ENCODE results near the gene SAMM50. TPM values are rescaled to one million over a fixed set of nuclear protein-coding genes. Genes with fewer than 3 reads are reported as not detected.

Gene SAMM50
- total RNA-seq, 3 donors from 2014 or later = 37.7 to 52.0 (median 48.0) TPM

GRCh38 chr22:44018594-44018993 is 63.4 kb downstream of the SAMM50 start:
- Histone ChIP-seq H3K4me3 (no peak overlapping the region), H3K36me3 (ENCODE audit: low read depth) (no peaks in the 10 kb centered on the region), H3K9me3 (no peaks in the 10 kb centered on the region), H3K4me1 (ENCODE audit: low read depth) (no peaks in the 10 kb centered on the region)
- intact Hi-C loops (cut with DNase I, micrococcal nuclease) = no loop called here
- TF ChIP-seq CTCF (IDR thresholded peaks at IDR 0.05) = no peak
- ATAC-seq = no peak
- DNase-seq = no peak

GRCh38 chr22:44019416-44019815 is 64.2 kb downstream of the SAMM50 start:
- intact Hi-C loops (cut with DNase I, micrococcal nuclease) = no loop called here
- DNase-seq (no peak), ATAC-seq (no peak)
- Histone ChIP-seq H3K36me3 (ENCODE audit: low read depth) (no peaks in the 10 kb centered on the region), H3K4me1 (ENCODE audit: low read depth) (no peaks in the 10 kb centered on the region), H3K4me3 (no peak overlapping the region), H3K9me3 (no peaks in the 10 kb centered on the region)
- no peak for TF ChIP-seq CTCF (IDR thresholded peaks at IDR 0.05)

- no peak for DNase-seq
- no peaks in the 10 kb centered on the region for H3K4me1 ChIP-seq (ENCODE audit: low read depth)
- no peaks in the 10 kb centered on the region for H3K9me3 ChIP-seq
- ATAC-seq = no peak
- no peaks in the 10 kb centered on the region for H3K36me3 ChIP-seq (ENCODE audit: low read depth)
- intact Hi-C loops (cut with DNase I, micrococcal nuclease) = no loop called here
- TF ChIP-seq CTCF (IDR thresholded peaks at IDR 0.05) = no peak
- no peak overlapping the region for H3K4me3 ChIP-seq
These were observed 64.6 kb downstream of the SAMM50 start for GRCh38 chr22:44019846-44020245.

GRCh38 chr22:44020981-44021380 is 65.7 kb downstream of the SAMM50 start:
- ATAC-seq = no peak
- intact Hi-C loops (cut with DNase I, micrococcal nuclease) = no loop called here
- H3K4me3 ChIP-seq = no peak overlapping the region
- DNase-seq = no peak
- H3K4me1 ChIP-seq (ENCODE audit: low read depth) = no peaks in the 10 kb centered on the region
- no peaks in the 10 kb centered on the region for H3K36me3 ChIP-seq (ENCODE audit: low read depth)
- no peaks in the 10 kb centered on the region for H3K9me3 ChIP-seq
- no peak for TF ChIP-seq CTCF (IDR thresholded peaks at IDR 0.05)

- TF ChIP-seq CTCF (IDR thresholded peaks at IDR 0.05) = no peak
- Histone ChIP-seq H3K4me3 (no peak overlapping the region), H3K36me3 (ENCODE audit: low read depth) (no peaks in the 10 kb centered on the region), H3K4me1 (ENCODE audit: low read depth) (no peaks in the 10 kb centered on the region), H3K9me3 (no peaks in the 10 kb centered on the region)
- intact Hi-C loops (cut with DNase I, micrococcal nuclease) = no loop called here
- DNase-seq = peak; percentile 33 to 67 (median 56)
- peak; percentile 61 for ATAC-seq
These were observed 68.4 kb downstream of the SAMM50 start for GRCh38 chr22:44023404-44024287.

All from mucosa of descending colon (tissue), 3 donors.